Measurements from ENCODE around the gene KIF5C.

KIF5C gene

DNA sequence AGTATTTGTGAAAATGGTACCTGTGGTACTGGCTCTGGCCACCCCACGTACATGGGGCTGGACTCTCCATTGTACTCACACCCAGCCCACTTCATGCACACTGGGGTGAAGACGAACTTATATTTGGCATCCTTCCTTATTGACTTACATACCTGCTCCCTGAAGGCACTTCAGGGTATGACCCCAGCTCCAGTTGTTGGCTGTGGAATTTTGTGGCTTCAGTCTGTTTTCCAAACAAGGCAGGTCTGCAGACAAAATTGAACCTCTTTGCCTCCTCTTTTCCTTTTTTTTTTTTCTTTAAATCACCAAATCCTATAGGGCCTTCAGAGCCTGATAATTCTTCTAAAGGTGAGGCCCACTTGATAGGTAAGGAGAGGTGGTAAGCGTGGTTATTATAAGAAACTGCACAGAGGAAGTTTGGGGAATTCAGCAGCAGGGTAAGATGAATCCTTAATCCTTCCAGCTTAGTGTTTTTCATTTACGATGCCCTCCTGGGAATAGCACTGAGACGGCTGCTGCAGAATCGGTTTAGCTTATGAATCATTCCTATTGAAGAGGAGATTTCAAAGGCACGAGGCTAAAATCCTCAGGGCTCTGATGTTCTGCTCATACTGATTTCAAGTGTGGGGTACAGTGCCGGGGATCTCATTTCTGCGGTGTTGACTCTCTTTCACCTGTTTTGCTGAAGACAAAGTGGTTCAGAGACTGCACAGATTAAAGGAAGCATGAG, 55.2 kb downstream of the KIF5C start:
- H3K27ac ChIP-seq: no peak overlapping the region
- TF ChIP-seq CTCF (IDR thresholded peaks at IDR 0.05) (no peak), ZFX (IDR thresholded peaks at IDR 0.05; ENCODE audit: borderline replicate concordance) (no peak)

DNA sequence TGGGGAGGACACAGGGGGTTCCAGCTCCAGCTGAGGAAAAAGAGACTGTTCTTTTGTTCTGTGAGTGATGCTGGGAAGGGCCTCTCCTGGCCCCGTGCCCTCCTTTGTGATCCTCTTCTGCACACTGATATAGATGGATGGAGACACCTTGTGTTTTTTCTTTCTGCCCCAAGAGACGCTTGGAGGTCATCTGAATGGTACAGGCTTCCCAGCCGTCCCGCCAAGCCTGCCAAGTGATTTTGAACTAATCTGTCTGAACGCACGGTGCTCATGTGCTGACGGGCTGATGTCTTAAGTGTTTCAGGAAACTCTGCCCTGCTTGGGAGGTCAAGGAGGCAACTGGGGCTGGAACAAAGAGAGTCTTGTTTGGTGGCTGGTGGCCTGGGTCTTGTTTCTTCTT, 57.5 kb downstream of the KIF5C start:
- H3K27ac ChIP-seq: no peak overlapping the region
- TF ChIP-seq ZFX (IDR thresholded peaks at IDR 0.05; ENCODE audit: borderline replicate concordance) (no peak), CTCF (IDR thresholded peaks at IDR 0.05) (no peak)

- H3K27ac ChIP-seq: no peak overlapping the region
- TF ChIP-seq ZFX (IDR thresholded peaks at IDR 0.05; ENCODE audit: borderline replicate concordance): no peak
- no peak for TF ChIP-seq CTCF (IDR thresholded peaks at IDR 0.05)
Measured at GRCh38 chr2:148933456-148933855, 58.4 kb downstream of the KIF5C start.

DNA sequence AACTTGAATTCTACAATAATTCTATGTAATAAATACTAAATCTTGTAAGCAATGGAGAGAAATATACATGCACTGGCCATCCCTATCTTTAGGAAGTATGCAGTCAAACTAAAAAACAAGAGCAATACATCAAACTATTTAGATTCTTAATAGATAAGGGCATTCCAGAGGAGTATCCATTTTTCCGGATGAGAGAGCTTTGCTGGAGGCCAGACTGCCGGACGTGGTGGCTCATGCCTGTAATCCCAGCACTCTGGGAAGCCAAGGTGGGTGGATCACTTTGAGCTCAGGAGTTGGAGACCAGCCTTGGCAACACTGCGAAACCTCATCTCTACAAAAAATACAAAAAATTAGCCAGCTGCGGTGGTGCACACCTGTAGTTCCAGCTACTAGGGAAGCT, 60.8 kb downstream of the KIF5C start:
- no peak for TF ChIP-seq ZFX (IDR thresholded peaks at IDR 0.05; ENCODE audit: borderline replicate concordance)
- no peak for TF ChIP-seq CTCF (IDR thresholded peaks at IDR 0.05)
- no peak overlapping the region for H3K27ac ChIP-seq

DNA sequence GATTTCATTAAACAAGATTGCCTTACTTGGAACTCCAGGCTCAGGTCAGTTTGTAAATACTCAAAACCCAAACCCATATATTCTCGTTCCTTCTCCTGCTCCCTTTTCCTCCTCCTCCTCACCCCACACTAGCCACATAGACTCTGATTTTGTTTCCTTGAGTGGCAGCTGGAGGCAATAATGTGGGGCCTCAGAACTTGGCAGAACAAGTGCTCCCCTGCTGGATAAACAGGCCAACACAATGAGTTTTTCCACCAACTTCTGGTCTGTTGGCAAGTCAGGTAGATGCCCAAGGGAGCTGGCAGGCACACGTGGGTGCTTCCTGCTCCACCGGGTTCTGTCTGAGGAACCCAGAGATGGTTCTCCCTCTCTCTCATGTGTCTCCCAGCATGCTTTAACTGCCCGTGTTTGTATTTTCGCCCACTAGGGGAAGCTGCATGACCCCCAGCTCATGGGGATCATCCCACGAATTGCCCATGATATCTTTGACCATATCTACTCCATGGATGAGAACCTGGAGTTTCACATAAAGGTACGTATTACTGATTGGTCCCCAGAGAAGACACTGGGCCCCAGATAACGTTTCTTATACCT, 61.9 kb downstream of the KIF5C start:
- TF ChIP-seq CTCF (IDR thresholded peaks at IDR 0.05) (no peak), ZFX (IDR thresholded peaks at IDR 0.05; ENCODE audit: borderline replicate concordance) (no peak)
- H3K27ac ChIP-seq: no peak overlapping the region

DNA sequence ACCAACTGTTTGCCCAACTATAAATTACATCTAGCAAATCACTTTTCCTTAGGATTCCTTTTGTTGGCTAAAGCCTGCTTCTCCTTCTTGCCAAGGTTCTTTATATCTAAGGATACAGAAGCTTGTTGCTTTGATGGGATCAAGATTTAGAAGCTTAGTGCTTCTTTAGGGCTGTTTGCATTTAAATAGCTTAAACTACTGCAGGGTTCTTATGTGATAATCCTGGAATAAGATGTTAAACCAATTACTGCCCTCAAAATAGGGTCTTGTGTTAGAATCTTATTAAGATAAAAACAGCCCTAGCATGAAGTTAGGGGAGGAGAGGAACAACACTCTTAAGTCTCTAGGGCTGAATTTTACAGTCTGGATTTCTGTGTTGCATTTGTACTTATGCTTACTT, 64.2 kb downstream of the KIF5C start:
- no peak overlapping the region for H3K27ac ChIP-seq
- TF ChIP-seq ZFX (IDR thresholded peaks at IDR 0.05; ENCODE audit: borderline replicate concordance): no peak
- TF ChIP-seq CTCF (IDR thresholded peaks at IDR 0.05): no peak

- TF ChIP-seq ZFX (IDR thresholded peaks at IDR 0.05; ENCODE audit: borderline replicate concordance): no peak
- no peak for TF ChIP-seq CTCF (IDR thresholded peaks at IDR 0.05)
- no peak overlapping the region for H3K27ac ChIP-seq
Measured at GRCh38 chr2:148943097-148943496, 68.1 kb downstream of the KIF5C start.
